Thymus (tissue), 11 donors: ENCODE measurements around the gene ZFP2. TPM values are rescaled to one million over a fixed set of nuclear protein-coding genes. Genes with fewer than 3 reads are reported as not detected.

Experiments
- DNase-seq, 9 donors: peaks; one replicate each; pipeline ENCODE4 v3.0.0-alpha.2; 2013; ENCODE audit warnings: low spot score in 9 of 9, low read depth in 6 of 9, missing footprints in 1 of 9
- H3K27ac ChIP-seq, 2 donors: one replicate each; pipeline ENCODE4 v1.5.1; 2013; ENCODE audit warnings: control low read depth in 1 of 2, low read depth in 1 of 2, low read length in 1 of 2, mild to moderate bottlenecking in 1 of 2, moderate library complexity in 1 of 2
- H3K27me3 ChIP-seq, 2 donors: one replicate each; pipeline ENCODE4 v1.5.1; 2013; ENCODE audit warnings: low read length in 1 of 2; ENCODE audit not compliant: control insufficient read depth in 2 of 2, insufficient read depth in 1 of 2
- H3K36me3 ChIP-seq, 2 donors: one replicate each; pipeline ENCODE4 v1.5.1; 2013; ENCODE audit warnings: low read length in 1 of 2, mild to moderate bottlenecking in 1 of 2, moderate library complexity in 1 of 2; ENCODE audit not compliant: control insufficient read depth in 2 of 2, insufficient read depth in 2 of 2
- H3K4me1 ChIP-seq, 2 donors: one replicate each; pipeline ENCODE4 v1.5.1; 2013; ENCODE audit warnings: low read length in 2 of 2; ENCODE audit not compliant: control insufficient read depth in 2 of 2, insufficient read depth in 2 of 2
- H3K4me3 ChIP-seq, 2 donors: one replicate each; pipeline ENCODE4 v1.5.1; 2013; ENCODE audit warnings: low read length in 2 of 2, control low read depth in 1 of 2, mild to moderate bottlenecking in 1 of 2
- H3K9me3 ChIP-seq, 2 donors: one replicate each; pipeline ENCODE4 v1.5.1; 2013; ENCODE audit warnings: low read length in 1 of 2, mild to moderate bottlenecking in 1 of 2; ENCODE audit not compliant: control insufficient read depth in 2 of 2, insufficient read depth in 1 of 2
- WGBS: extraction: QIAGEN DNeasy Blood & Tissue Kit; methylation state at CpG from one replicate; pipeline ENCODE4 v1.1.7; 2013; 5-methylcytosine and 5-hydroxymethylcytosine counted together
- polyA plus RNA-seq: library from polyadenylated mRNA; stranded (reverse); fragments of 200-250 nt; gene quantifications from one replicate; pipeline ENCODE4 v1.2.3, GENCODE V29; 2013
- total RNA-seq: library from RNA; stranded (reverse); fragments of 120-200 nt; gene quantifications from one replicate; pipeline ENCODE4 v1.2.4, GENCODE V29; 2013
- donor health status: healthy.

ZFP2 gene
- total and polyA plus RNA-seq, 2 donors, result 1.4 to 2.5 TPM

DNA sequence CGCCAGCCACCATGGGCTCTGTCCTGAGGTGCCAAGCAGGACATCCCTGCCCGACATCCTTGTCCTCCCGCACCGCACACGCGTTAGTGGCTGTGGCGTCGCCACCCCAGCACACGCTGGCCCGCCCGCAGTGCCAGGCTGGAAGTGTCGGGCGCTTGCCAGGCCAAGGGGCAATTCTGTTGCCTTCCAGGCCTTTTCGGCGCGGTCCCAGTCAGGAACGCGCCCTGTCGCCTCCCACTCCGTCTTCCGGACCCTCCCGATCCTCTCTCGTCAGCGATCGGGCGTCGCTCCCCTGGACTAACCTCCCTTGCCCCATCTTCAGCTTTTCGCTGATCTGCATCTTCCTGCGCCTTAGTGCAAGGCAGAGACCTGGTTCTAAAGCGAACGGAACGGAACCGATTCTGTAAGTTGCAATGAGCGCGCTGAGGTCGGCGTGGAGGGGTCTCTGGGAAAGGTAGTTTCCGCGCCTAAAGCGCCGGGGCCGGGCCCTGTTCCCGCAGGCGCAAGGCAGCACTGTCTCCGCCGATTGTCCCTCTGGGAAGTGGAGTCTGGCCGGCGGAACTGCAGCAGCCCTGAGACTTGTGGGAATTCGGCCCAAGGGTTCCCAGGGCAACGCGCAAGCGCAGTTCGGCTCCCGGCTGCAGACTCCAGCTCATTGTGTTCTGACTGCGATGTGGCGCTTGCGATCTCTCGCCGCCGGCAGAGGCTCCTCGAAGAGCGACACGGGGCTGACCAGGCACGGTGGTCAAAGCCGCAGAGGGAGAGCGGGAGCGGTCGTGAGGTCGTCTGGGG lies 45.1 kb downstream of the ZFP2 start, which contains the start of gene ZNF454:
Gene ZNF454, plus strand, starts transcription at position 630 of the 792 bp plus-strand sequence. CDS start 1,594 bp downstream, outside the sequence.
- peak in 4 of 9 donors; percentile 0 to 28 (median 19) for DNase-seq
- WGBS, result 10% methylated on average over 69 of the region's 69 CpGs
- H3K4me3 ChIP-seq, result peak within 1 kb of the TSS in 1 of 2 donors; percentile 26

DNA sequence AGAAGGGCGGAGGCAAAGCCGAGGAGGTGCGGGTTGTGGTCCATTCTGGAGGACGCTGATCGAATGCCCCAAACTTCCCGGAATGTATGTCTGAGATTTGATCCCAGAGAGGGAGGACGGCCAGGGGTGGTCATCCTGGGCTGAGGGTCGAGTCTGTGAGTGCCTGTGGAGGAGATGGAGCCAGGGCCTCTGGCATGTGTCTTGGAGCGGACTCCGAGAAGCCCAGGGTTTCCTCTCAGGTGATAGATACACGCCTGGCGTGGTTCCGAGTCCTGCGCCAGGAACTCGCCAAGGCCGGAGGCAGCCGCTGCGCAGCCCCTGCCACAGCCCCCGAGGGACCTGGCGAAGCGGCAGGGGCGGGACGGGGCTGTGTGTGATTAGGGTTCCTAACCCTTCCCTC lies 45.6 kb downstream of the ZFP2 start:
- Histone ChIP-seq H3K27ac (no peak overlapping the region), H3K27me3 (peaks cover 0 to 18% of the 10 kb centered on the region in 2 donors), H3K4me3 (peak overlapping the region in 1 of 2 donors; percentile 17), H3K4me1 (no peaks in the 10 kb centered on the region), H3K36me3 (no peaks in the 10 kb centered on the region), H3K9me3 (peaks cover 16 to 44% of the 10 kb centered on the region in 2 donors)
- no peak for DNase-seq
- 16% methylated on average over 23 of the region's 23 CpGs for WGBS

More for the DNA sequence above, 45.1 kb downstream of the ZFP2 start, which contains the start of gene ZNF454:
- H3K27me3 ChIP-seq, result peaks cover 0 to 18% of the 10 kb centered on the region in 2 donors
- H3K27ac ChIP-seq, result peak within 1 kb of the TSS in 1 of 2 donors; percentile 11
- no peaks in the 10 kb centered on the region for H3K4me1 ChIP-seq
- peaks cover 16 to 44% of the 10 kb centered on the region in 2 donors for H3K9me3 ChIP-seq
- no peaks in the 10 kb centered on the region for H3K36me3 ChIP-seq

DNA sequence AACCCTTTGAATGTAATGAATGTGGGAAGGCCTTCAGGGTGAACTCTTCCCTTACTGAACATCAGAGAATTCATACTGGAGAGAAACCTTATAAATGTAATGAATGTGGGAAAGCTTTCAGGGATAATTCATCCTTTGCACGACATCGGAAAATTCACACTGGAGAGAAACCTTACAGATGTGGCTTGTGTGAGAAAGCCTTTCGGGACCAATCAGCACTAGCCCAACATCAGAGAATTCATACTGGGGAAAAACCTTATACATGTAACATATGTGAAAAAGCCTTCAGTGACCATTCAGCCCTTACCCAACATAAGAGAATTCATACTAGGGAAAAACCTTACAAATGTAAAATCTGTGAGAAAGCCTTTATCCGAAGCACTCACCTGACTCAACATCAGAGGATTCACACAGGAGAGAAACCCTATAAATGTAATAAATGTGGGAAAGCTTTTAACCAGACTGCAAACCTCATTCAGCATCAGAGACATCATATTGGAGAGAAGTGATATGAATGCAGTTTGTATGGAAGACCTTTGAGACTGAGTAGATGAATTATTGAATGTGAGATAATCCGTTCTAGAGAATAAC lies 69.8 kb downstream of the ZFP2 start:
- no peak for DNase-seq
- Histone ChIP-seq H3K4me3 (no peak overlapping the region), H3K27ac (no peak overlapping the region), H3K36me3 (no peaks in the 10 kb centered on the region), H3K27me3 (no peaks in the 10 kb centered on the region), H3K4me1 (no peaks in the 10 kb centered on the region), H3K9me3 (peaks cover 10 to 44% of the 10 kb centered on the region in 2 donors)
- 98% methylated on average over 5 of the region's 5 CpGs for WGBS

DNA sequence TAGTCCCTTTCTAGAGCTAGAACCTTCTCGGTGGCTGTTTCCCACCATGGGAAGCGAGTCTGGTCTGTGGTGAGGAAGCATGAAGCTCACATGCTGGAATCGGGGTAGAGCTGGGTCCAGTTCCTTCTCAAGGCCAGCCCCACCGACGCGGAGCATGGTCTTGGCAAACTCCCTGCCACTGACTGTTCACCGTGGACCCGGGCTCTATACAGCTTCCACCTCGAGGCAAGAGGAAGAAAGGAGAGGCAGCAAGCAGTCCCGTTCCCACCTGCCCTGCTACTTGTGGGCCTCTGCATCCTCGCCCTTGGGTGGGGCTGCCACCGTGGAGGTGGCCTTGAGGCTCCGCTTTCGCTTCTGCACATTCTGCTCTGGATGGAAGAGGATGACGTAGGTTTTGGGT lies 85.7 kb downstream of the ZFP2 start:
- 93% methylated on average over 15 of the region's 15 CpGs for WGBS

More for the DNA sequence above, 85.7 kb downstream of the ZFP2 start:
- H3K9me3 ChIP-seq, result peaks cover 6 to 67% of the 10 kb centered on the region in 2 donors
- H3K4me1 ChIP-seq, result no peaks in the 10 kb centered on the region
- no peak overlapping the region for H3K27ac ChIP-seq
- DNase-seq, result no peak
- H3K27me3 ChIP-seq, result no peaks in the 10 kb centered on the region
- no peak overlapping the region for H3K4me3 ChIP-seq
- no peaks in the 10 kb centered on the region for H3K36me3 ChIP-seq

Other genes starting within 250 kb of the ZFP2 start
- gene ZNF354A, start 165.3 kb upstream of the ZFP2 start, total RNA-seq, result 9.3 TPM
- gene ZNF354A, start 165.3 kb upstream of the ZFP2 start, polyA plus RNA-seq, result 21.7 TPM
- 11.9 TPM for gene ZNF354B, start 36.0 kb upstream of the ZFP2 start, total RNA-seq
- gene ZNF354B, start 36.0 kb upstream of the ZFP2 start, polyA plus RNA-seq, result 18.6 TPM
- gene ZNF454, start 45.3 kb downstream of the ZFP2 start, total RNA-seq, result 0.61 TPM
- gene ZNF454, start 45.3 kb downstream of the ZFP2 start, polyA plus RNA-seq, result 1.0 TPM
- not detected for gene GRM6, start 99.4 kb downstream of the ZFP2 start, total RNA-seq
- gene GRM6, start 99.4 kb downstream of the ZFP2 start, polyA plus RNA-seq, result 0.02 TPM
- gene ZNF879, start 127.9 kb downstream of the ZFP2 start, total RNA-seq, result 5.9 TPM
- 5.9 TPM for gene ZNF879, start 127.9 kb downstream of the ZFP2 start, polyA plus RNA-seq
- 6.0 TPM for gene ZNF354C, start 164.5 kb downstream of the ZFP2 start, total RNA-seq
- gene ZNF354C, start 164.5 kb downstream of the ZFP2 start, polyA plus RNA-seq, result 2.3 TPM